Brain pericyte (primary cell): ENCODE results near the gene SCCPDH.
"Not testable (repeated sequence)": the region's sequence is repeated elsewhere in the genome, so short reads cannot be mapped to it uniquely, and the experiment has no call there.

ENCODE experiments used
- DNase-seq: peaks from one replicate; pipeline ENCODE4 v3.0.0-alpha.2; 2012; ENCODE audit warnings: low read depth, low spot score

SCCPDH gene, protein sequence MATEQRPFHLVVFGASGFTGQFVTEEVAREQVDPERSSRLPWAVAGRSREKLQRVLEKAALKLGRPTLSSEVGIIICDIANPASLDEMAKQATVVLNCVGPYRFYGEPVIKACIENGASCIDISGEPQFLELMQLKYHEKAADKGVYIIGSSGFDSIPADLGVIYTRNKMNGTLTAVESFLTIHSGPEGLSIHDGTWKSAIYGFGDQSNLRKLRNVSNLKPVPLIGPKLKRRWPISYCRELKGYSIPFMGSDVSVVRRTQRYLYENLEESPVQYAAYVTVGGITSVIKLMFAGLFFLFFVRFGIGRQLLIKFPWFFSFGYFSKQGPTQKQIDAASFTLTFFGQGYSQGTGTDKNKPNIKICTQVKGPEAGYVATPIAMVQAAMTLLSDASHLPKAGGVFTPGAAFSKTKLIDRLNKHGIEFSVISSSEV

DNA sequence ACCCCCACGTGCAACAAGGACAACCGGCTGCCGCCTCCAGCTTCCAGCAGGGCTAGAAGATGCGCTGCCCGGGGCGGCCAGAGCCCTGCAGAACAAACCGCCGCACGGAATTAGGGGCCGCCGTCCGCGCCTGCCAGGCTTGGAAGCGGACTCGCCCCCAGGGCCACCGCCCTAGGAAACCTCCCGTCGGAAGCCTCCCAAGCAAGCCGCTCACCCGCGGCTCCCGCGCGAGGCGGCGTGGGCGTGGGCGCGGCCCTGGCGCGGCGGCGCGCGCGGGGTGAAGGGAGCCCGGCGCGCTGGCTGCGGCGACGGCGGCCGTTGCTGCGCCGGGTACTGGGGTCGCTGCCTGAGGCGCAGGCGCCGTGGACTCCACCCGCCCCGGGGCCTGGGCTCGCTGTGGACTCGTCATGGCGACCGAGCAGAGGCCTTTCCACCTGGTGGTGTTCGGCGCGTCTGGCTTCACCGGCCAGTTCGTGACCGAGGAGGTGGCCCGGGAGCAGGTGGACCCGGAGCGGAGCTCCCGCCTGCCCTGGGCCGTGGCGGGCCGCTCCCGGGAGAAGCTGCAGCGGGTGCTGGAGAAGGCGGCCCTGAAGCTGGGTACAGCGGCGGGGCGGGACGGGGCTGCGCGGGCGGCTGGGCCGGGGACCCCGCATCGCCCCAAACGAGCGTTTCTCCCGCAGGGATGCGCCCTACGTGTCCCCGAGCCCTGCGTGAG is at the start of gene SCCPDH:
Gene SCCPDH (plus strand): TSS at position 394 of the 715 bp plus-strand sequence. CDS start 14 bp downstream, at position 408.
- DNase-seq, result no peak

DNA sequence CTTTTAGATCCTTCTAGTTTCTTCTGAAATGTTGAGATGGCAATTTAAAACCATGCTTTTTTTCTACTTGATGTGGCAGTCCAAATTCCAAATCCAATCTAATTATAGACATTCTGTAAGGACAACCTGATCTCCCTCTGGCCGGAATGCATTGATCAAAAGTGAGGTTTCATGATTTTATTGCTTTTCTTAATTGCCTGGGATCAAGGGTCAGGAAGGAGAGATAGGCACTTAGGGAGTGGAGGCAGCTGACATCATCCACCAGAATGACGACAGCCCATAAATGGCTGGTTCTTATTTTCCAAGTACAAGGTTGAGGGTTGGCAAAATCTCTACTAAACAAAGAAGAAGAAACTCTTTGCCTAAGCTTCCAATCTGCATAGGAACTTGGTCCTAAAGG is 46.4 kb upstream of the SCCPDH start:
- DNase-seq, result no peak

DNA sequence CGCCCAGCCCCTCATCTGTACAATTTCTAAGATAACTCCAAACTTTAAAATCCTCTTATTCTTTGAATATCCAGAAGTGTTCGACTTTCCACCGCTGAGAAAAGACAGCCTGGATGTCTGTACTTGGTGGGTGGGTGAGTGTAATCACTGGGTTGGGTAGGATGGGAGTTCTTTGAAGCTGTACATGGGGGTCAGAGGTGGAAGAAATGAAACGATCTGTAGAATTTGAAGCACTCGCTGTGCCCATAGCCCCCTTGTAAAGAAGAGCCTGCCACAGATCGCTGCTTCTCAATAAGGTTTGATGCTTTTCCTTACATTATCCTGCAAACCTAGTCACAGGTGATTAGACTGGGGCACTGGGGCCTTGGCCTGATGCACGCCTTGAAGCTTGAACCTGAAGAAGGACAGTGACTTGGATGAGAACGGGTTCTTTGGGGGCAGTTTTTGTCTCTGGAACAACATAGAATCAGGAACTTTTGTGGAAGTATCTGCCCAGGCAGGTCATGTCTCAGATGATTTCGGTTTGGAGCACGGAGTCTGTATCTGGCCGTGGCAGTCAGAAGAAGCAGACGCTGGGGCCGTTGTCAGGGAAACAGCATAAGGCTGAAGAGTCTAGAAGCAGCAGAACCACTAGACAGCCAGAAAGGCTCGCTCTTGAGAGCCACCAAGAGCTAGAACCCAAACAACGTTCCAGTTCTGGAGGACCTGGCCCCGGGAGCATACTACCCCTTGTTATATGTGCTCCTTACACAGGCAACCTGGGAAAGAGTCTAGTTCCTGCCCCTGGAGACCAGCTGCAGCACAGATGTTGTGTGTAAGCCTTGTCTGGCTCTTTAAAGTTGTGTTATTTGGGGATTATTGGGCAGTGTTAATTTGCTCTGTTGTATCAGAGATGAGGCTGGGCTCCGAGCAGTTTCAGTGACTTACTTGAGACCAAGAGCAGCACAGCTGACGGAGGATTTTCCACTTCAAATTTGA is 45.1 kb upstream of the SCCPDH start:
- no peak for DNase-seq

DNA sequence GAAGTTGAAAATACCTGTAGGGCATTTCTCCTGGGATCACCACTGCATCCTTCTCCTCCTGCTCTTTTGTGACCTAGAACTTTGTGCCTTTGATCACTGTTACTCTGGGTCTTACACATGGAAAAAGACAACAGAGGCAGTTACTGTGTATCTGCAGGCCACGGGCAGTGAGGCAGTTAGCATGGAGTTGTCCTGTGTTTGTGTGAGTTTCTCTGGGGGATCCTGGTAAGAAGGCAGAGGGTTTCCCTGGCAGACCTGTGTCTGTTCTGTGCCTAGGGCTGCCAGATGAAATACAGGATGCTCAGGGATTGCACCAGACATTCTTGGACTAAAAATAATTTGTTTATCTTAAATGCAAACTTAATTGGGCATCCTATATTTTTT is 44.4 kb upstream of the SCCPDH start:
- DNase-seq, result no peak

DNA sequence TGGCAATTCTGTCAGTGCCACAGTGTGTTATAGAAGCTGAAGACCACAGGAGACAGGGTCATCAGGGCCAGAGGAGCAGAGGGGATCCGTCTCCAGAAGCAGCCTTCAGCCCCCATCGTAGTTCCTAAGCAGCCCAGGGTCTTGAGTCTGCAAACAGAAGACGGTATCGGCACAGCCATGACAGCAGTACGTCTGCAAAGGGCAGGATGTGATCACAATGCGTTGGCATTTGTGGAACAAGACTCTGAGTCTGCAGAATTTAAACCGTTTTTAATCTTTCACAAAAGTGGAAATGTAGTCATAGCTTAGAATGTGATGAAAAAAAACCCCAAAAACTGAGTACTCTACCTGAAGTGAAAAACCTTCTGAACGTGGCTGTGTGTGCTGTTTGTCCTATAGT is 44.0 kb upstream of the SCCPDH start:
- DNase-seq, result no peak

DNA sequence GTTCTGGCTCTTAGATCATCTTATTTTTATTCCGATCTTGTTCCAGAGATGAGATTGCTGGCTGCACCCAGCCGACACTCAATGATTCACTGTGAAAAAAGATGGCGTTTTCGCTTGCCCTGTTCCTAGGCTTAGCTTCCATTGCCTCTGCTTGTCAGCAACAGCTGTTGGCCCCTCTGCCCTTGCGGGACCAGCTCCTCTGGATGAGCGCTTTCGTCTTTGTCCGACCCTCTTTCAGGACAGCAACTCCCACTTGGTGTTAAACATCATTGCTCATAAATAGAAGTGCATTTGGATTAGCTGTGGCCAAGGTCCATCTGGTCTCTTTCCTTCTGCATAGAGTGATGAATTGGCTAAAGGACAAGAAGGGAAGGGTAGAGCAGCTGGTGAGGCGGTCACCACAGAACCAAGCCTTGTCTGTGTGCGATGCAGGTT is 43.5 kb upstream of the SCCPDH start:
- DNase-seq, result no peak

DNA sequence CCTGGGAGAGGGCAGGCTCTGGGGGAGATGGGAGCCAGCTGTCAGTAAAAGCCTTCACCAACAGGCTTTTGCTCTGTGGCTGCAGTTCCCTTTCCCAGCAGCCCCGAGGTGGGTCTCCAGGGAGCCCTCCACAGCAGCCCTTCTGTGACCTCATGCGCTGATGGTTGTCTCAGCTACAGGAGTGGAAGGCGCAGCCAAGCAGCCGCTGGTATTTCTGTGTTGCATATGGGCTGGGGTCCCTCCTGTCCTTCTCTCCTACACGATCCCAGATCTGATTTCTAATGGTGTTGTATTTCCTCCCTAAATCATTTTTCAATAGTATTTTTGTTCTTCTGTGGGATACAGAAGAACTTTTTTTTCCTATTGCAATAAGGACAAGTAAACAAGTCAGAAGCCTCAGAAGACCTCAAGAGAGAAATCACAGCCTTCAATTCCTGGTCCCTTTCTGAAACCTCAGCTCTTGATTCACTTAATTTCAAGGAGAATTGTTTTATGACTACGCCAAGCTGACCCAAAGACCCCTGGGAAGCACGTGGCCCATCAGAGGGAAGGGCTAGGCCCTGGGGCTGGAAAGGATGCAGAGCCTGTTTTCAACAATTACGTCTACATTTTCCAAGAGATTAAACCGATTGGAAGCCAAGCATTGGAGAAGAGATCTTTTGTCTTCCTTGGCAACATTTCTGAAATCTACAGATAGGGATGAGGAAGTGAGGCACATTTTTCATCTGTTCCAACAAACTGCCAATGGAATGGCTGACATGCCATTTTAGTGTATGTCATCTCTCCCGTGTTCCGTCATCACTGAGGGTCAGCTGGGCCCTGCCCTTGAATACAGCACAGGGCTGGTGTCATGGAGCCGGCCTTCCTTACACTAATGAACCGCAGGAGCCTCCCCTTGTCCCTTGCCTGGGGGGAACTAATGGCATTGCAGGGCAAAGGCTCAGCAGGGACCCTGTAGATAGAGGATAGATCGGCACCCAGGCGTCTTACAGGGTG is 42.0 kb upstream of the SCCPDH start:
- no peak for DNase-seq

DNA sequence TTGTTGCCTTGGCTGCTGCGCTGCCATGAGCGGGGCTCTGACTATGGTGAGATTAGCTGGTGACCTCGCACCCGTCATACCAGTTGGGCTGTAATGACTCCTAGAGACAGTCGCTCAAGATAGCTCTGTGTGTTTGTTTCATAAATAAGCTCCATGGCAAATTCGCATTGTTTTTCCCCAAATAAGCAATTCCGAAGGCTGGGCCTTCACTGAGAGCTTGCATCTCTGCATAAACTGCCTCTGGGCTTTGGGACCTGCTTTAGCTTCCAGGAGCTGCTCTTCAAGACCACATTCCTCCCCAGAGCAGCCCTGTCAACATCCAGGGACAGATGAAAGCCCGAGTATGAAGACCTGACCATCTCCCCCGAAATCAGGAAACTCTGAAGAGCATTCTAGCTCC is 40.7 kb upstream of the SCCPDH start:
- DNase-seq, result no peak

DNA sequence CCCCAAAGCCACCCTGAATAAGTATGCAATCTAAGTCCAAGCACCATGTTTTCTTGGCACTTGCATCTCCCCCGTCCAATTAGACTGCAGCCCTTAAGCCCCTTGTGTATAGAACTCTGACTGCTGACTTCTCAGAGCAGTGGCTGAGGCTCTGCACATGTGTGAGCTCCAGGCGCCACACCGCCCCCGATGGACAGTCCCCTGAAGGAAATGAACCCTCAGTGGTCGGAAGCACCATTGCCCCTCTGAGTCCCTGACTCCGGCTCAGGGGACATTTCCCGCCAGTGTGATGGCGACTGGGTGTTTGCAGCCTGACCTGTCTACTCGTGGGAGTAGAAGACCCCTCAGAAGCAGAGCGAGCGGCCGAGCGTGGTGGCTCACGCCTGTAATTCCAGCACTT is 37.2 kb upstream of the SCCPDH start:
- no peak for DNase-seq

DNA sequence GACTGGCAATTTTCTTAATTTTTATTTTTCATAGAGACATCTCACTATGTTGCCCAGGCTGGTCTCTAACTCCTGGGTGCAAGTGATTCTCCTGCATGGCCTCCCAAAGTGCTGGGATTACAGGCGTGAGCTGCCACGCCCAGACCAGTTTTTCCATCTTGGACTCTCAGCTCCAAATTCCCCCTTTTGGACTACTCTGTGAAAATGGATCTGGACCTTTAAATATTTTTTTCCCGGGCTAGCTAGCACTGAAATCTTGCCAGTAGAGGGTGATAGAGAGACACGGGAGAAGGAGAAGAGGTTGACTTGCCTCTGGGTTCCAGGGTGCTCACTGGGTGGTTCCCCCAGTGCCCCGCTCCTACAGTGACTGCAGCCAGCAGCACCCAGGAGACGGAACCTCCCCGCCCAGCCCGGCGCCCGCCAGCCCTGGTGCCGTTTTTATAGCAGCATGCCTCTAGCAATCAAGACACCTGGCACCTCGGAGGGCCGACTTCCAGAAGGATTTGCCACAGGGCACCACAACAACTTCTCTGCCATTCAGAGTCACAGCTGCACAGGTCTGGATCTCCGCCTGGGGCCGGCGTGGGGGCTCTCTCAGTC is 34.7 kb upstream of the SCCPDH start:
- DNase-seq, result no peak

DNA sequence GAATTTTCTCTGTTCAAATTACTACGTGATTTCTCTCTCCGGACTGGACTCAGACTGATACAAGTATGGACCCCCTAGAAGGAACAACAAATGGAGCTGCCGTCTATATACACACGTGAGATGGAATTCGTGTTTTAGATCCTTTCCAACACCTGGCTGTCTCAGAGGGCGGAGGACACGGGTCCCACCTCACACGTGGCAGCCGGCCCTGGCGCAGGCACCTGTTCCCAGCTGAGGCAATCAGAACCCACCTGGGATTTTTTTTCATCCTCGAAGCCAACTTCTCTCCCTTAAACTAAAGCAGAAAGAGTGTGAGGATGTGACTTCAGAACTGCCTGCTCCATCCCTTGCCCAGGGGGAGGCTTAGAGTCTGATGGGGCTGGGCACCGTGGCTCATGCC is 34.1 kb upstream of the SCCPDH start:
- DNase-seq, result no peak

DNA sequence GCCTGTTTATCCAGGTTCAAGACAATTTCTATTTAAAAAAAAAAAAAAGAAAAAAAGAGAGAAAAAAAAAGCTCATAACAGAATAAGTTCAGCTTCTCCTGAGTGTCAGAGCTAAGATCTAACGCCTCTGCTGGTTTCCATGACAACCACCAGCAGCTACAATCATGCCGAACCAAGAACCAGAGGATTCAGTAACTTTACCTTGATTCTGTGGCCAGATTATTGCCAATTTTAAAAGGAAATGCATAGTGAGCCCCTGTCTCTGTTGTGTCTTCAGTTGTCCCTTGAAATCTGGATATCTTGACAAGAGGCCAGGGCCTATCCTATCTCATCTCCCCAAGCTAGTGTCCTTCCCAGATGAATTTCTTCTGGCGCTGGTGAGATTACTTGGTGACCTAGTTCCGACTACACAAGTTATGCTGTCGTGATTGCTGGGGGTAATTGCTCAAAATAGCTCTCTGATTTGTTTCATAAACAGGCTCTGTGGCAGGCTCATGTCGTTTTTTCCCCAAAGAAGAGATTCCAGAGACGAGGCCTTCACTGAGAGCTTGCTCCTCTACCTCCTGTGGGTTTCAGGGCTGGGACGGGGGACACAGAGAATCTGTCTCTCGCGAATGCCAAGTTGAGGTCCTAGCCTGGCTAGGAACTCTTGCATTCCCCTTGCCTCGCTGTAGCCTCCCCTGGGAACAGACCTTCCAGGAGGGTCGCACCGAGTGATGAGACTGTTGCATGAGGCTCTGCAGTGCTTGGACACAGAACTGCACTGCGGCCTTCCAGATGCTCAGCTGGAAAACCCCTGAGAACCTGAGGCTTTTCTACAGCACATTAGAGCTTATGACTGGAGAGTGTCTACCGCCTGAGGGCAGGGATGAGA is 32.4 kb upstream of the SCCPDH start:
- DNase-seq, result no peak

DNA sequence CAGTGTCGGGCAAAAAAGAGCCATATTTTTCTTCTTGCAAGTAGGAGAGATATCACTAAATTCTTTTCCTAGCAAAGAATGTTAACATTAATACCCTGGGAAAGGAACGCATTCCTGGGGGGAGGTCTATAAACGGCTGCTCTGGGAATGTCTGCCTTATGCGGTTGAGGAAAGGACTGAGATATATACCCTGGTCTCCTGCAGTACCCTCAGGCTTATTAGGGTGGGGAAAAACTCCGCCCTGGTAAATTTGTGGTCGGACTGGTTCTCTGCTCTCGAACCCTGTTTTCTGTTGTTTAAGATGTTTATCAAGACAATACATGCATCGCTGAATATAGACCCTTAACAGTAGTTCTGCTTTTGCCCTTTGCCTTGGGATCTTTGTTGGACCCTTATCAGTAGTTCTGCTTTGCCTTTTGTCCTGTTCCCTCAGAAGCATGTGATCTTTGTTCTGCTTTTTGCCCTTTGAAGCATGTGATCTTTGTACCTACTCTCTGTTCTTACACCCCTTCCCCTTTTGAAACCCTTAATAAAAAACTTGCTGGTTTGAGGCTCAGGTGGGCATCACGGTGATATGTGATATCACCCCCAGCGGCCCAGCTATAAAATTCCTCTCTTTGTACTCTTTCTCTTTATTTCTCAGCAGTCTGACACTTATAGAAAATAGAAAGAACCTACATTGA is 29.9 kb upstream of the SCCPDH start:
- DNase-seq, result not testable (repeated sequence)

DNA sequence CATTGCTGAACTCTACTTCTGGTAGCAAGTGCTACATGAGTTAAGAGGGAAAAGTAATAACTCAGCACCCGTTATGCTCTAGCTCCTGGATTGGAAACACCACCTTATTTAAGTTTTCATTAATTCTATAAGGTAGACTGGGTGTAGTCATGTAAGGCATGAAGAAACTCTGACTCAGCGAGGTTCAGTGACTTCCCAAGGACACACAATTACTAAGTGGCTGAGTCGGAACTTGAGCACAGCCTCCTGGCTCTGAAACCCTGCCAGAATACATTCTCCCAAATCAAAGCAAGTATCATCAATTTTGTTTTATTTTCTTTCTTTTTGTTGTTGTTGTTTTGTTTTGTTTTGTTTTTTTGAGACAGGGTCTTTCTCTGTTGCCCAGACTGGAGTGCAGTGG is 29.1 kb upstream of the SCCPDH start:
- no peak for DNase-seq

DNA sequence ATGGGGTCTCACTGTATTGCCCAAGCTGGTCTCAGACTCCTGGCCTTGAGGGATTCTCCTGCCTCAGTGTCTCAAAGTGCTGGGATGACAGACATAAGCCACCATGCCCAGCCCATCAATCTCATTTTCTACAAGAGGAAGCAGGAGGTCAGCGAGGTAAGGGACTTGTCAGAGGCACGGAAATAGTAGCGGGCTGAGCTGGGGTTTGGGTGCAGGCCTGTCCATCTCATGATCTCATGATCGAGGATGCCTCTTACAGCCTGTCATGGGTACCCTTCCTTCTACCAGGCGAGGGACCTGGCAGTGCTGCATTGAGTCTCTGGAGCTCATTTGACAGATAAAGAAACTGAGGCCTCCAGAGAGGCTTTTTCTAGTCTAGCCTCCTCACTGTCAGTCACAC is 28.5 kb upstream of the SCCPDH start:
- no peak for DNase-seq

DNA sequence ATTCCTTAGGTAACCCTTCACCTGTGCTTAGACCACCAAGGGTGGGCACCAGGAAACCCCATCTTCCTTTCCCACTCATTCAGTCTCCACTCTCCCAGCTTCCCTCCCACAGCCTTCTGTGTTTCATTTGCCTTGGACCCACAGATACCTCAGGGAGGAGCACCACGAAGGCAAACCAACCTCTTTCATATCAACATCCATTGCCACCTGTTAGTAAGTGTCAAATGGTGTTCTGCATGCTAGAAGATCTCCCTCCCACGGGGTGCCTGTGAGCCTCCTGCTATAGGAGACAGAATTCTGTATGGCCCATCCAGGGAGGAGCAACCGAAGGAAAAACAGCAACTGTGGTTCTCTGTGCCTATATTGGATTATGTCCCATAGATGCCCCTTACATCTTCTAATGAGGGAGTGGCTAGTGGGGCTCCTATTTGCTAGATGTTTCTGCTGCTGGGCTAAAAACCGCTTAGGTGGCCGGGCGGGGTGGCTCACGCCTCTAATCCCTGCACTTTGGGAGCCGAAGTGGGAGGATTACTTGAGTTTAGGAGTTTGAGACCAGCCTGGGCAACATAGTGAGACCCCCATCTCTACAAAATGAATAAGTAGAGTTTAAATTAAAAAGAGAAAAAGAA is 25.6 kb upstream of the SCCPDH start:
- no peak for DNase-seq

DNA sequence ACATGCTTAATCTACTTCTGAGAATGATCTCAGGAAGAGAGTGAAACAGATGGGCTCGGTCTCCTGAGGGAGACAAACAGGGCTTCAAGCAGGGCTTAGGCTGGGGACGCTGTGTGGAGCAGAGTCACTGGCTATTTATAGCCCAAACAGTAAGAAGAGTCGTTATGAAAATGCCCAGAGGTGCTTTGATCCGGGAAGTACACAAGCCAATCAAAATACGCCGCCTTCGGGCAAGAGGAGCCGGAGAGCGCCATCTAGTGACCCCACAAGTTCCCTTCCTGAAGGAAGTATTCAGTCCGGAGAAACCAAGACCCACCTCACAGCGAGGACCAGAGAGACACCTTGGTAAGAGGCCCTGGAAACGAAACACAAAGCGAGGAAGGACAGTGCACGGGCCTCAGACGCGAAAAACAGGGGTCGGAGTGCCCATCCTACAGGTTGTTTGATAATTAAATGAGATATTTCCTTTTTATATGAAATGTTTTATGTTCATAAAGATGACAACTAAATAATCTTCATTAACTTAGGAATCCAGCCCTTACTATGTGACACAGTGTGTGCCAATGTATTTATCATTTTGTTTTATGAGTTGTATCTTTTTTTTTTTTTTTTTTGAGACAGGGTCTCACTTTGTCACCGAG is 25.0 kb upstream of the SCCPDH start:
- peak; percentile 61 for DNase-seq

DNA sequence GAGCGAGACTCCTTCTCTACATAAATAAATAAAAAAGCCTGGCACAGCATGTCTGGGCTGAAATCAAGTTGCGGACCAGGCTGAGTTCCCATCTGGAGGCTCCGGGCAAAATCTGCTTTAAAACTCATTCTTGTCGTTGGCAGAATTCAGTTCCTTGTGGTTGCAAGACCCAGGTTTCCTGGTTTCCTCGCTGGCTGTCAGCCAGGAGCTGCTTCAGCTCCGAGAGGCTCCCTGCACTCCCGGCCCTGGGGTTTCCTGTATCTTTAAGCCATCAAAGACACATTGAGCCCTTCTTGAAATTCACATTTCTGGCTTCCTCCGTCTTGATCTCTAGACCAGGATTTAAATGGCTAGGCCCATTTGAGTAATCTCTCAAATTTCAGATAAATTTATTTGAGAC is 20.6 kb upstream of the SCCPDH start:
- no peak for DNase-seq
